ENCODE data around the gene TRIM44.
A peak's percentile ranks its signal among the peaks of the same experiment; 100 is the strongest.
"Not testable (repeated sequence)": the region's sequence is repeated elsewhere in the genome, so short reads cannot be mapped to it uniquely, and the experiment has no call there.

The TRIM44 gene

GRCh38 chr11:35766651-35767050 is 104.1 kb downstream of the TRIM44 start:
- TF ChIP-seq CTCF (IDR thresholded peaks at IDR 0.05; ENCODE audit: low read depth, low read length), result no peak
- in situ Hi-C loops (cut with HindIII; ENCODE audit: low sequenced_read_pairs), result no loop called here
- no peak overlapping the region for H3K4me3 ChIP-seq (ENCODE audit: low read depth, low read length)
- no peak for DNase-seq (ENCODE audit: low read depth, low spot score)

DNA sequence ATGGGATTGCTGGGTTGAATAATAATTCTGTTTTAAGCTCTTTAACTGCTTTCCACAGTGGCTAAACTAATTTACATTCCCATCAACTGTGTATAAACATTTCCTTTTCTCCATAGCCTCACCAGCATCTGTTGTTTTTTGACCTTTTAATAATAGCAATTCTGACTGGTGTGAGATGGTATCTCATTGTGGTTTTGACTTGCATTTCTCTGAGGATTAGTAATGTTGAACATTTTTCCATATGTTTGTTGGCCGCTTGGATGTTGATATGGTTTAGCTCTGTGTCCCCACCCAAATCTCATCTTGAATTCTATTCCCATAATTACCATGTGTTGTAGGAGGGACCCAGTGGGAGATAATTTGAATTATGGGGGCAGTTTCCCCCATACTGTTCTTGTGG is 107.8 kb downstream of the TRIM44 start:
- H3K4me3 ChIP-seq (ENCODE audit: low read depth, low read length); in situ Hi-C loops (cut with HindIII; ENCODE audit: low sequenced_read_pairs): not testable (repeated sequence)
- peak; percentile 72 for DNase-seq (ENCODE audit: low read depth, low spot score)

- DNase-seq (ENCODE audit: low read depth, low spot score), result no peak
- no peak for TF ChIP-seq CTCF (IDR thresholded peaks at IDR 0.05; ENCODE audit: low read depth, low read length)
- no peak overlapping the region for H3K4me3 ChIP-seq (ENCODE audit: low read depth, low read length)
- in situ Hi-C loops (cut with HindIII; ENCODE audit: low sequenced_read_pairs), result no loop called here
Observed at GRCh38 chr11:35771722-35772121, 109.1 kb downstream of the TRIM44 start.

DNA sequence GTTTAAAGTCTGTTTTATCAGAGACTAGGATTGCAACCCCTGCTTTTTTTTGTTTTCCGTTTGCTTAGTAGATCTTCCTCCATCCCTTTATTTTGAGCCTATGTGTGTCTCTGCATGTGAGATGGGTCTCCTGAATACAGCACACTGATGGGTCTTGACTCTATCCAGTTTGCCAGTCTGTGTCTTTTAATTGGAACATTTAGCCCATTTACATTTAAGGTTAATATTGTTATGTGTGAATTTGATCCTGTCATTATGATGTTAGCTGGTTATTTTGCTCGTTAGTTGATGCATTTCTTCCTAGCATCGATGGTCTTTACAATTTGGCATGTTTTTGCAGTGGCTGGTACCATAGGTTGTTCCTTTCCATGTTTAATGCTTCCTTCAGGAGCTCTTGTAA is 114.7 kb downstream of the TRIM44 start:
- DNase-seq (ENCODE audit: low read depth, low spot score); in situ Hi-C loops (cut with HindIII; ENCODE audit: low sequenced_read_pairs); H3K4me3 ChIP-seq (ENCODE audit: low read depth, low read length): not testable (repeated sequence)

DNA sequence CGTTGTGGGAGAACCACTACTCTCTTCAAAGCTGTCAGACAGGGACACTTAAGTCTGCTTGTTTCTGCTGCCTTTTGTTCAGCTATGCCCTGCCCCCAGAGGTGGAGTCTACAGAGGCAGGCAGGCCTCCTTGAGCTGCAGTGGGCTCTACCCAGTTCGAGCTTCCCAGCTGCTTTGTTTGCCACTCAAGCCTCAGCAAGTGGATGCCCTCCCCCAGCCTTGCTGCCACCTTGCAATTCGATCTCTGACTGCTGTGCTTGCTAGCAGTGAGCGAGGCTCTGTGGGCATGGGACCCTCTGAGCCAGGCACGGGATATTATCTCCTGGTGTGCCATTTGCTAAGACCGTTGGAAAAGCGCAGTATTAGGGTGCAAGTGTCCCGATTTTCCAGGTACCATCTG is 116.4 kb downstream of the TRIM44 start:
- H3K4me3 ChIP-seq (ENCODE audit: low read depth, low read length); in situ Hi-C loops (cut with HindIII; ENCODE audit: low sequenced_read_pairs); DNase-seq (ENCODE audit: low read depth, low spot score): not testable (repeated sequence)

DNA sequence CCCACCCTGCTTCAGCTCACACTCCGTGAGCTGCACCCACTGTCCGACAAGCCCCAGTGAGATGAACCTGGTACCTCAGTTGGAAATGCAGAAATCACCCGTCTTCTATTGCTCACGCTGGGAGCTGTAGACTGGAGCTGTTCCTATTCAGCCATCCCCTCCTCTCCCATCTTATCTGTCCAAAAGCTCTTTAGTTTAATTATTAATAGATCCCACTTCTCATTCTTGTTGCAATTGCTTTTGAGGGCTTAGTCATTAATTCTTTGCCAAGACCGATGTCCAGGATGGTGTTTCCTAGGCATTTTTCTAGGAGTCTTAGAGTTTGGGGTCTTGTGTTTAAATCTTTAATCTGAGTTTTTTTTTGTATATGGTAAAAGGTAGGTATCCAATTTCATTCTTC is 116.8 kb downstream of the TRIM44 start:
- no peak for TF ChIP-seq CTCF (IDR thresholded peaks at IDR 0.05; ENCODE audit: low read depth, low read length)
- no peak for DNase-seq (ENCODE audit: low read depth, low spot score)
- no peak overlapping the region for H3K4me3 ChIP-seq (ENCODE audit: low read depth, low read length)
- in situ Hi-C loops (cut with HindIII; ENCODE audit: low sequenced_read_pairs), result no loop called here

GRCh38 chr11:35780951-35781860 is 118.6 kb downstream of the TRIM44 start:
- DNase-seq (ENCODE audit: low read depth, low spot score), result peak; percentile 51
- in situ Hi-C loops (cut with HindIII; ENCODE audit: low sequenced_read_pairs), result no loop called here
- no peak for TF ChIP-seq CTCF (IDR thresholded peaks at IDR 0.05; ENCODE audit: low read depth, low read length)
- no peak overlapping the region for H3K4me3 ChIP-seq (ENCODE audit: low read depth, low read length)

DNA sequence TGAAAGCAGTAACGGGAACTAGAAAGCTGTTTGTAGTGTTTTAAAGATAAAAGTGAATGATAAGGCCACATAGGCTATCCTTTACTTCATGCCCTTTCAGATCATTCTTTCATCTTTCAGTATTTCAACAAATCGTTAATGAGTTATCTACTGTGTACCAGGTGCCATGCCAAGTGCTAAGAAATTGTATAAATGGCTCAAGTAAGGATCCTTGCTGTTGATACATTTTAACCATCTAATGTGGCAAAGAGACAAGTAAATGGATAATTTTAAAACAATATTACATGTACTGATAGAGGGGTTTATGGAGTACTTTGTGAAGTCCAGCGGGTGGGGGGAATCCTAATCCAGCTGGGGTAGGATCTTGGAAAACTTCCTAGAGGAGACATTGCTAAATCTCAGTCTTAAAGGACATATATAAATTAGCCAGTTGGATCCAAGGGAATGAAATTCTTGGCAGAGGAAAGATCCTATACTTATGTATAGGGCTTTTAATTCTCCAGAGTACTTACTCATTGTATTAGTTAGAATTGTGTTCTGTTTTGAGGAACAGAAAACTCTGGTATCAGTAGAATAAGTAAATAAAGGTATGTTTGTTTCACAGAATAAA is 119.4 kb downstream of the TRIM44 start:
- TF ChIP-seq CTCF (IDR thresholded peaks at IDR 0.05; ENCODE audit: low read depth, low read length), result no peak
- no peak for DNase-seq (ENCODE audit: low read depth, low spot score)
- in situ Hi-C loops (cut with HindIII; ENCODE audit: low sequenced_read_pairs), result no loop called here
- H3K4me3 ChIP-seq (ENCODE audit: low read depth, low read length), result no peak overlapping the region
